Body of pancreas (tissue), 4 donors: Measurements from ENCODE around the gene RACK1.

Experiments
- POLR2A ChIP-seq, 3 donors: fragments of 450-650 bp; IDR thresholded peaks; one replicate each; pipeline ENCODE4 v1.6.1; 2016; ENCODE audit warnings: antibody characterized with exemption in 3 of 3, mild to moderate bottlenecking in 2 of 3
- TF ChIP-seq, protein P1 (sequence below), 7 experiments: fragments of 450-650 bp in 4 of 7; fragments of 200-600 bp in 3 of 7; sonication (generic) in 3 of 7; IDR thresholded peaks; one replicate each; pipeline ENCODE4 v1.5.1; 2016 to 2019; ENCODE audit warnings: antibody characterized with exemption in 7 of 7

DNA sequence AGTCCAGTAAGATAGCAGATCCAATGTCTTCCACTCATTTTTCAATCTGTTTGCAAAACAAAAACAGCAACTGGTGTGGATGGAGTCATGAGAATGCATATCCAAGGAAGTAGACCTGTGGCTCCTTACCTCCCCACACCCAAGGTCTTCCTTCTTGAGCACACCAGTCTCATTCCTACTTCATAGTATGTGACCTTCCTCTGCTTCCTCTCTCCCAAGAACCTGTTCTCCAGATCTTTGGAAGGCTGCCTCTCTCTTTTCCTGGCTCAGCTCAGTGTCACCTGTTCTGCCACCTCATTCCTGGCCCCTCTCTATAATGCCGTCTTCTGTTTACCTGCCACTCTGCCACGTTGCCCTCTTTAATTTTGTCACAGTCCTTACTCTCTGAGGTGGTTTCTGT, 30.8 kb downstream of the RACK1 start:
- TF ChIP-seq POLR2A (IDR thresholded peaks at IDR 0.05) = no peak
- TF ChIP-seq, protein P1, sequence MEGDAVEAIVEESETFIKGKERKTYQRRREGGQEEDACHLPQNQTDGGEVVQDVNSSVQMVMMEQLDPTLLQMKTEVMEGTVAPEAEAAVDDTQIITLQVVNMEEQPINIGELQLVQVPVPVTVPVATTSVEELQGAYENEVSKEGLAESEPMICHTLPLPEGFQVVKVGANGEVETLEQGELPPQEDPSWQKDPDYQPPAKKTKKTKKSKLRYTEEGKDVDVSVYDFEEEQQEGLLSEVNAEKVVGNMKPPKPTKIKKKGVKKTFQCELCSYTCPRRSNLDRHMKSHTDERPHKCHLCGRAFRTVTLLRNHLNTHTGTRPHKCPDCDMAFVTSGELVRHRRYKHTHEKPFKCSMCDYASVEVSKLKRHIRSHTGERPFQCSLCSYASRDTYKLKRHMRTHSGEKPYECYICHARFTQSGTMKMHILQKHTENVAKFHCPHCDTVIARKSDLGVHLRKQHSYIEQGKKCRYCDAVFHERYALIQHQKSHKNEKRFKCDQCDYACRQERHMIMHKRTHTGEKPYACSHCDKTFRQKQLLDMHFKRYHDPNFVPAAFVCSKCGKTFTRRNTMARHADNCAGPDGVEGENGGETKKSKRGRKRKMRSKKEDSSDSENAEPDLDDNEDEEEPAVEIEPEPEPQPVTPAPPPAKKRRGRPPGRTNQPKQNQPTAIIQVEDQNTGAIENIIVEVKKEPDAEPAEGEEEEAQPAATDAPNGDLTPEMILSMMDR (IDR thresholded peaks at IDR 0.05) = no peak
